GM12873 (cell line): ENCODE results near the gene STK32C.
A peak's percentile ranks its signal among the peaks of the same experiment; 100 is the strongest.

Experiments used
- CTCF ChIP-seq: IDR thresholded peaks from 2 replicates; pipeline ENCODE4 v1.5.1; 2012; ENCODE audit warnings: low read depth, mild to moderate bottlenecking, moderate library complexity, low read length, control low read depth; ENCODE audit not compliant: insufficient read depth; ENCODE audit errors: missing control alignments

STK32C gene

GRCh38 chr10:132219486-132219885 lies 88.3 kb downstream of the STK32C start:
- TF ChIP-seq CTCF = peak; percentile 42

DNA sequence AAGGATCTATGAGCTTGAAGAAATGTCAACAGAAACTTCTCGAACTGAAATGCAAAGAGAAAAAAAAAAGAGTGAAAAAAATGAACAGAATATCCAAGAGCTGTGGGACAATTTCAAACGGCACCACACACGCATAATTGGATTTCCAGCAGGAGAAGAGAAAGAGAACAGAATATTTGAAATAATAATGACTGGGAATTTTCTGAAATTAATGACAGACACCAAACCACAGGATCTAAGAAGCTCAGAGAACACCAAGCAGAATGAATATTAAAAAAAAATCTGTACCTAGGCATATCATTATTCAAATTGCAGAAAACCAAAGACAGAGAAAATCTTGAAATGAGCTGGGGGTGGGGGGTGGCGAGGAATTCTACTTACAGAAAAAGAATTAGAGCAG lies 93.8 kb downstream of the STK32C start:
- no peak for TF ChIP-seq CTCF

GRCh38 chr10:132212816-132213215 lies 94.9 kb downstream of the STK32C start:
- TF ChIP-seq CTCF = no peak

DNA sequence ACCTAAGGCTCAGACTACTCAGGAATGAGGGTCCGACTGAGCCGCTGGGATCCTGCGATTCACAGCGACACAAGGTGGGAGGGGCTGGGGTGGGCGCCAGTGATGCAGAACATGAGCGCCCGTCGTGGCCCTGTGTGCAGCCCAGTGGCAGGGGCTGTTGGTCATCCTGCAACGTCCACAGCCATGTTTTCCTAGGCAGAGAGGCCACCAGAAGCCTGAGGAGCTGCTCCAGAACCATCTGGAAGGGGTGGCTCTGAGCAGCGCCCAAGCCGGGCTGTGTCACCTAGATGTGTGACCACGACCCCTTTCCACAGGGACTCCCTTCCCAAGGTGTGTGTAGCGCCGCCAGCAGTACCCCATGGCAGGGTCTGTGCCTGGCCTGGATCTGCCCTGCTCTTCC lies 96.5 kb downstream of the STK32C start:
- TF ChIP-seq CTCF = no peak

GRCh38 chr10:132210766-132211165 lies 97.0 kb downstream of the STK32C start:
- TF ChIP-seq CTCF = no peak

DNA sequence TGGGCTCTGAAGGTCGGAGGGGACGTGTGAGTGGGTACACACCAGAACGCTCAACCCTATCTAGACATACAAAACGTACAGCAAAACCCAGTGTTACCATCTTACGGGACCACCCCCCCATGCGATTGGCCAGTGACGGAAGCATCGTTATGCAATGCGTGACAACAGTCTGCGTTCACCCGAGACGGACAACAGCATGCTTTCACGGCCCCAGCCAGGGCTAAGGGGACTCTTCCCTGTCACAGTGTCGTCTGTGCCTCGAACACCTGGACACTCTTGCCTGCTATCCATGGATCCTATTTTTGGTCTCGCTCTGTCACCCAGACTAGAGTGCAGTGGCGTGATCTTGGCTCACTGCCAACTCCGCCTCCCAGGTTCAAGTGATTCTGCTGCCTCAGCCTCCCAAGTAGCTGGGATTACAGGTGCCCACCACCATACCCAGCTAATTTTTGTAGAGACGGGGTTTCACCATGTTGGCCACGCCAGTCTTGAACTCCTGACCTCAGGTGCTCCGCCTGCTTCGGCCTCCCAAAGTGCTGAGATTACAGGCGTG lies 97.7 kb downstream of the STK32C start:
- no peak for TF ChIP-seq CTCF

DNA sequence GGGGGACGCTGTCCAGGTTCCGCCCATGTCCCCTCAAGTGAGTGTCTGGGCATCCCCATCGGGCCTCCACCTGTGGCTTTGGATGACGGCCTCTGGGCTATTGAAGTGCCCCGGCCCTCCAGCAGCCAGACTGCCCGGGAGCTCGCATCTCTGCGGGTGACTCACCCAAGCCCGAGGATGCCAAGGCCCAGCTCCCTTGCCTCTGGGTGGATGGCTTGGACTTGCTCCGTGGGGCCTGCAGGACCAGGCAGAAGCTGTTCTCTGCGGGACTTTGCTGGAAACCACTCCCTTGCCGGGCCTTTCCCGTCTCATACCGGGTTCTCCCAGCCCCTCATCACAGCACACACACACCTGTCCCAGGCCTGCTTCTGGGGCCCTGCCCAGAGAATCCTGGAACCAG lies 98.6 kb downstream of the STK32C start:
- TF ChIP-seq CTCF = no peak

DNA sequence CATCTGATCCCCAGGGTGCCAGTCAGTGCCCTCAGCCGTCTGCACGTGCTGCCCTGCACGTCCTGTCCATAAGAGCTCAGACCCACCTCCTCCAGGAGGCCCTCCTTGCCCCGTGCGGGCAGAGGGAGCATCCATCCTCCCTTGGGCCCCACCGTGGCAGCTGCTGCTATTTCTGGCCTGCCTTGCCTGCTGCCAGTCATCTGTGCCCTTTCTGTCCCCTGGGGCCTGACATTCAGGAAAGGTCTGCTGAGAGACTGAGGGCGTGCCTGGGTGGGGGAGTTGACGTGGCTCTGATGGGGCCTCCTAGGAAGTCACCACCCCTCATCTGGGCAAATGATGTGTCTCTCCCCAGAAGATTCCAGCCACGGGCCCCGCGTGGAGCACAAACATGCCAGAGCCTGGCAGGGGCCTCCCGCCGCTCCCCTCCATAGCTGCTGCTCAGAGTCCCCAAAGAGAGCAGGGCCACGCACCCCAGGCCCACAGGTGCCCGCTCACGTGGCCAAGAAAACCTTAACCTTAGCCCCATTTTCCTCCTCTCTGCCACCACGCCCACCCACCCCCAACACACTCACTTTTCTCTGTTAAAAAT lies 99.2 kb downstream of the STK32C start:
- TF ChIP-seq CTCF = no peak
